ENCODE data around the gene KIF6.

DNA sequence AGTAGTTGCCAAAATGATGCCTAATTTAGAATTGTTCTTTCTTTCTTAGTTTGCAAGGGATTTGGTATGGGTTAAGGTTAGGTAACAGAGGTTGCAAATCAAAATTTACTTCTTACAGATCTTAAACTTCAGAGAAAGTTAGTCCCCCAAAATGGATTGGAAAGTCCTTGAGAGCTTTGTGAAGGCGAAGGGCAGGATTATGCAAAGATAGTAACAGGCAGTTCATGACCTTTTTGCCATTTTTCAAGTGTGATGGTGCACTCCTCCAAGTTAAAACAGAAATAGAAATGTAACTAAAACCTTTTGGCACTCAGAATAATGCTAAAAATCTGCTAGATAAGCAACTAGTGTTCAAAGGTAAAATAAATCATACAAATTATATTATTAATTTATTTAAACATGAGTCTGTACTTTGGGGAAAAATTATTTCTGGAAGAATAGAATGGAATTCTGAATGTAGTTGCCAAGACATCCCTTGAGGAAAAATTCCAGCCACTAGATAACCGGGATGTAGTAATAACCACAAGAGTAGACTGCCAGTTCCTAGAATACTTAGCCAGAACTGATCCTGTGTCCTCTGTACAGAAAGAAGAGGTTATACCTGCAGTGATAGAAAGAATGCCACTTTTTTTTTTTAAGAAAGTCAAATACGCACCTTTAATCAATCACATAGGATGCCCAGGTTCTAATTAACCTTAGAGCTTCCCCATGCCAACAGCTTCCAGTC is 35.2 kb upstream of the KIF6 start:
- no peak for TF ChIP-seq EP300 (IDR thresholded peaks at IDR 0.05)
- TF ChIP-seq, protein P1, sequence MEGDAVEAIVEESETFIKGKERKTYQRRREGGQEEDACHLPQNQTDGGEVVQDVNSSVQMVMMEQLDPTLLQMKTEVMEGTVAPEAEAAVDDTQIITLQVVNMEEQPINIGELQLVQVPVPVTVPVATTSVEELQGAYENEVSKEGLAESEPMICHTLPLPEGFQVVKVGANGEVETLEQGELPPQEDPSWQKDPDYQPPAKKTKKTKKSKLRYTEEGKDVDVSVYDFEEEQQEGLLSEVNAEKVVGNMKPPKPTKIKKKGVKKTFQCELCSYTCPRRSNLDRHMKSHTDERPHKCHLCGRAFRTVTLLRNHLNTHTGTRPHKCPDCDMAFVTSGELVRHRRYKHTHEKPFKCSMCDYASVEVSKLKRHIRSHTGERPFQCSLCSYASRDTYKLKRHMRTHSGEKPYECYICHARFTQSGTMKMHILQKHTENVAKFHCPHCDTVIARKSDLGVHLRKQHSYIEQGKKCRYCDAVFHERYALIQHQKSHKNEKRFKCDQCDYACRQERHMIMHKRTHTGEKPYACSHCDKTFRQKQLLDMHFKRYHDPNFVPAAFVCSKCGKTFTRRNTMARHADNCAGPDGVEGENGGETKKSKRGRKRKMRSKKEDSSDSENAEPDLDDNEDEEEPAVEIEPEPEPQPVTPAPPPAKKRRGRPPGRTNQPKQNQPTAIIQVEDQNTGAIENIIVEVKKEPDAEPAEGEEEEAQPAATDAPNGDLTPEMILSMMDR (IDR thresholded peaks at IDR 0.05): no peak
- TF ChIP-seq POLR2A (IDR thresholded peaks at IDR 0.05; ENCODE audit: low read depth): no peak
- TF ChIP-seq POLR2AphosphoS5 (IDR thresholded peaks at IDR 0.05): no peak

All from esophagus muscularis mucosa (tissue), 4 donors.